Esophagus muscularis mucosa (tissue), 4 donors: Measurements from ENCODE around the gene FNBP1. TPM values are rescaled to one million over a fixed set of nuclear protein-coding genes. Genes with fewer than 3 reads are reported as not detected.

Experiments used
- DNase-seq: peaks from one replicate; pipeline ENCODE4 v3.0.0-alpha.2; 2017; ENCODE audit errors: extremely low spot score
- H3K27ac ChIP-seq, 4 donors: fragments of 200-600 bp; sonication (generic); replicated peaks in 1 of 4; 1 replicate in 3 of 4; 2 replicates in 1 of 4; pipeline ENCODE4 v1.5.1; 2016 to 2019; ENCODE audit warnings: mild to moderate bottlenecking in 1 of 4
- H3K27me3 ChIP-seq, 4 donors: fragments of 200-600 bp; sonication (generic); one replicate each; pipeline versions ENCODE4 v1.5.1 to v1.6.0; 2016 to 2019
- H3K36me3 ChIP-seq, 4 donors: fragments of 200-600 bp; sonication (generic); one replicate each; pipeline ENCODE4 v1.5.1; 2016 to 2019
- H3K4me1 ChIP-seq, 4 donors: fragments of 200-600 bp; sonication (generic); one replicate each; pipeline ENCODE4 v1.5.1; 2016 to 2019
- H3K4me3 ChIP-seq, 4 donors: fragments of 200-600 bp; sonication (generic); 1 replicate in 2 of 4; 2 replicates in 2 of 4; pipeline ENCODE4 v1.5.1; 2016 to 2019; ENCODE audit warnings: mild to moderate bottlenecking in 4 of 4, moderate library complexity in 1 of 4
- H3K9me3 ChIP-seq, 4 donors: fragments of 200-600 bp; sonication (generic); 1 replicate in 3 of 4; 2 replicates in 1 of 4; pipeline ENCODE4 v1.5.1; 2016 to 2019
- CTCF ChIP-seq, 3 experiments: fragments of 200-600 bp in 2 of 3; fragments of 450-650 bp in 1 of 3; sonication (generic) in 2 of 3; IDR thresholded peaks; one replicate each; pipeline ENCODE4 v1.5.1; 2017 to 2019; ENCODE audit warnings: antibody characterized with exemption in 3 of 3, mild to moderate bottlenecking in 2 of 3, moderate library complexity in 1 of 3
- EP300 ChIP-seq: sonication (generic); formaldehyde crosslinking; IDR thresholded peaks from one replicate; pipeline ENCODE4 v1.6.1; 2017; ENCODE audit warnings: antibody characterized with exemption
- POLR2A ChIP-seq: fragments of 450-650 bp; IDR thresholded peaks from one replicate; pipeline ENCODE4 v1.6.1; 2017; ENCODE audit warnings: antibody characterized with exemption, moderate library complexity, mild to moderate bottlenecking, low read depth
- POLR2AphosphoS5 ChIP-seq, 2 donors: sonication (generic); formaldehyde crosslinking; IDR thresholded peaks; one replicate each; pipeline ENCODE4 v1.6.1; 2017; ENCODE audit warnings: antibody characterized with exemption in 2 of 2
- WGBS: methylation state at CpG from one replicate; pipeline ENCODE4 v1.1.5; 2018; 5-methylcytosine and 5-hydroxymethylcytosine counted together
- intact Hi-C: fragments of 100-400 bp; cut with DNase I; formaldehyde crosslinking; loops from one replicate; pipeline ENCODE4 v1.15.1; 2023
- total RNA-seq, 4 donors: library from RNA; depleted of rRNA; stranded (reverse); fragments of >200 nt; gene quantifications; one replicate each; pipeline versions ENCODE4 v1.1.0 to v1.2.1, GENCODE V29; 2016

Gene FNBP1
- total RNA-seq, 4 donors from 2014 or later = 177 to 317 (median 254) TPM

GRCh38 chr9:129853614-129854013, 189.4 kb downstream of the FNBP1 start:
- no peak for DNase-seq
- H3K4me3 ChIP-seq = no peak overlapping the region
- peaks cover 0 to 38% (median 35%) of the 10 kb centered on the region in 4 donors for H3K4me1 ChIP-seq
- peak overlapping the region in 1 of 4 donors; percentile 87 for H3K27ac ChIP-seq
- WGBS = 47% methylated on average over 3 of the region's 3 CpGs
- H3K9me3 ChIP-seq = no peaks in the 10 kb centered on the region
- no peaks in the 10 kb centered on the region for H3K27me3 ChIP-seq
- H3K36me3 ChIP-seq = peaks cover 41 to 88% (median 75%) of the 10 kb centered on the region in 4 donors
- TF ChIP-seq EP300 = no peak
- no peak for TF ChIP-seq POLR2A
- no peak for TF ChIP-seq CTCF (IDR thresholded peaks at IDR 0.05)
- no peak for TF ChIP-seq POLR2AphosphoS5 (IDR thresholded peaks at IDR 0.05)
- intact Hi-C loops = no loop called here

GRCh38 chr9:129852579-129852978, 190.4 kb downstream of the FNBP1 start:
- Histone ChIP-seq H3K27ac (peak overlapping the region; percentile 22 to 87 (median 80)), H3K4me3 (no peak overlapping the region), H3K4me1 (peaks cover 0 to 43% (median 40%) of the 10 kb centered on the region in 4 donors), H3K36me3 (peaks cover 34 to 78% (median 65%) of the 10 kb centered on the region in 4 donors), H3K9me3 (no peaks in the 10 kb centered on the region), H3K27me3 (no peaks in the 10 kb centered on the region)
- intact Hi-C loops = no loop called here
- no peak for DNase-seq
- TF ChIP-seq POLR2AphosphoS5 (IDR thresholded peaks at IDR 0.05) (peak in 1 of 2 donors; percentile 5), POLR2A (no peak), EP300 (no peak), CTCF (IDR thresholded peaks at IDR 0.05) (no peak)
- 68% methylated on average over 4 of the region's 5 CpGs for WGBS

GRCh38 chr9:129851821-129852220, 191.2 kb downstream of the FNBP1 start:
- TF ChIP-seq CTCF (IDR thresholded peaks at IDR 0.05) (no peak), POLR2A (no peak), EP300 (no peak), POLR2AphosphoS5 (IDR thresholded peaks at IDR 0.05) (no peak)
- H3K36me3 ChIP-seq = peaks cover 28 to 70% (median 57%) of the 10 kb centered on the region in 4 donors
- H3K27me3 ChIP-seq = no peaks in the 10 kb centered on the region
- H3K9me3 ChIP-seq = no peaks in the 10 kb centered on the region
- DNase-seq = no peak
- peak overlapping the region; percentile 22 to 87 (median 80) for H3K27ac ChIP-seq
- intact Hi-C loops = no loop called here
- WGBS = 82% methylated on average over 5 of the region's 5 CpGs
- H3K4me3 ChIP-seq = no peak overlapping the region
- peaks cover 0 to 43% (median 40%) of the 10 kb centered on the region in 4 donors for H3K4me1 ChIP-seq

- Histone ChIP-seq H3K9me3 (no peaks in the 10 kb centered on the region), H3K36me3 (peaks cover 23 to 62% (median 49%) of the 10 kb centered on the region in 4 donors), H3K4me3 (no peak overlapping the region), H3K27ac (peak overlapping the region; percentile 78 to 87 (median 80)), H3K4me1 (peaks cover 0 to 43% (median 40%) of the 10 kb centered on the region in 4 donors), H3K27me3 (no peaks in the 10 kb centered on the region)
- DNase-seq = no peak
- no peak for TF ChIP-seq EP300
- TF ChIP-seq POLR2AphosphoS5 (IDR thresholded peaks at IDR 0.05) = peak; percentile 5 to 15
- intact Hi-C loops = no loop called here
- WGBS = 71% methylated on average over 6 of the region's 6 CpGs
Observed at GRCh38 chr9:129850821-129851550, 192.0 kb downstream of the FNBP1 start.

- no peak for DNase-seq
- H3K4me1 ChIP-seq = peaks cover 0 to 43% (median 40%) of the 10 kb centered on the region in 4 donors
Observed at GRCh38 chr9:129849901-129850300, 193.1 kb downstream of the FNBP1 start.

More at GRCh38 chr9:129849901-129850300, 193.1 kb downstream of the FNBP1 start:
- 82% methylated on average over 6 of the region's 6 CpGs for WGBS
- H3K27me3 ChIP-seq = no peaks in the 10 kb centered on the region
- no peaks in the 10 kb centered on the region for H3K9me3 ChIP-seq
- H3K4me3 ChIP-seq = no peak overlapping the region
- H3K36me3 ChIP-seq = peaks cover 17 to 52% (median 40%) of the 10 kb centered on the region in 4 donors
- intact Hi-C loops = no loop called here
- H3K27ac ChIP-seq = peak overlapping the region; percentile 78 to 87 (median 80)
- TF ChIP-seq CTCF (IDR thresholded peaks at IDR 0.05) = no peak
- no peak for TF ChIP-seq POLR2AphosphoS5 (IDR thresholded peaks at IDR 0.05)
- TF ChIP-seq EP300 = no peak
- no peak for TF ChIP-seq POLR2A
